Measurements from ENCODE around the gene BCL10.

BCL10 gene

GRCh38 chr1:85230305-85230977 lies 46.0 kb downstream of the BCL10 start:
- TF ChIP-seq CTCF (IDR thresholded peaks at IDR 0.05; ENCODE audit: low read depth, low read length), result peak; percentile 27
- no peak overlapping the region for H3K4me3 ChIP-seq (ENCODE audit: low read depth, low read length)

- no peak overlapping the region for H3K4me3 ChIP-seq (ENCODE audit: low read depth, low read length)
- TF ChIP-seq CTCF (IDR thresholded peaks at IDR 0.05; ENCODE audit: low read depth, low read length), result no peak
Observed at GRCh38 chr1:85229574-85230097, 46.8 kb downstream of the BCL10 start.

GRCh38 chr1:85228972-85229371 lies 47.5 kb downstream of the BCL10 start:
- TF ChIP-seq CTCF (IDR thresholded peaks at IDR 0.05; ENCODE audit: low read depth, low read length), result no peak
- H3K4me3 ChIP-seq (ENCODE audit: low read depth, low read length), result no peak overlapping the region

- TF ChIP-seq CTCF (IDR thresholded peaks at IDR 0.05; ENCODE audit: low read depth, low read length), result no peak
- H3K4me3 ChIP-seq (ENCODE audit: low read depth, low read length), result no peak overlapping the region
Observed at GRCh38 chr1:85225624-85226380, 50.6 kb downstream of the BCL10 start.

- no peak overlapping the region for H3K4me3 ChIP-seq (ENCODE audit: low read depth, low read length)
- no peak for TF ChIP-seq CTCF (IDR thresholded peaks at IDR 0.05; ENCODE audit: low read depth, low read length)
Observed at GRCh38 chr1:85224734-85225623, 51.5 kb downstream of the BCL10 start.

GRCh38 chr1:85224295-85224694 lies 52.1 kb downstream of the BCL10 start:
- no peak overlapping the region for H3K4me3 ChIP-seq (ENCODE audit: low read depth, low read length)
- TF ChIP-seq CTCF (IDR thresholded peaks at IDR 0.05; ENCODE audit: low read depth, low read length), result no peak
